Tracheal epithelial cell (primary cell): Measurements from ENCODE around the gene CRCP. TPM values are rescaled to one million over a fixed set of nuclear protein-coding genes. Genes with fewer than 3 reads are reported as not detected.

Experiments
- total RNA-seq: library from RNA; depleted of rRNA; stranded (reverse); fragments of >200 nt; gene quantifications from 2 replicates; pipeline ENCODE4 v1.2.1, GENCODE V29; 2014

CRCP gene
- total RNA-seq = 38.8 and 45.4 TPM in 2 replicates

GRCh38 chr7:66114743-66115649 lies at the start of gene CRCP:
CRCP (plus strand) TSS chr7:66114847; CDS start chr7:66114963, 116 bp downstream.

GRCh38 chr7:66075590-66076461 lies 38.8 kb upstream of the CRCP start, which contains the start of gene ASL:
ASL (plus strand) TSS chr7:66075819; CDS start chr7:66076082, 263 bp downstream.

Other genes starting within 250 kb of the CRCP start
- gene VKORC1L1, start 241.8 kb upstream of the CRCP start, total RNA-seq = 14.2 and 15.1 TPM in 2 replicates
- 16.6 and 21.2 TPM in 2 replicates for gene GUSB, start 132.6 kb upstream of the CRCP start, total RNA-seq
- gene ASL, start 39.0 kb upstream of the CRCP start, total RNA-seq = 17.1 and 48.9 TPM in 2 replicates
- gene TPST1, start 90.5 kb downstream of the CRCP start, total RNA-seq = 22.2 and 25.8 TPM in 2 replicates